ENCODE data around the gene CGNL1. TPM values are rescaled to one million over a fixed set of nuclear protein-coding genes. Genes with fewer than 3 reads are reported as not detected.
A peak's percentile ranks its signal among the peaks of the same experiment; 100 is the strongest.

CGNL1 gene
- polyA plus RNA-seq, 10 donors = 7.8 to 14.0 (median 9.1) TPM

DNA sequence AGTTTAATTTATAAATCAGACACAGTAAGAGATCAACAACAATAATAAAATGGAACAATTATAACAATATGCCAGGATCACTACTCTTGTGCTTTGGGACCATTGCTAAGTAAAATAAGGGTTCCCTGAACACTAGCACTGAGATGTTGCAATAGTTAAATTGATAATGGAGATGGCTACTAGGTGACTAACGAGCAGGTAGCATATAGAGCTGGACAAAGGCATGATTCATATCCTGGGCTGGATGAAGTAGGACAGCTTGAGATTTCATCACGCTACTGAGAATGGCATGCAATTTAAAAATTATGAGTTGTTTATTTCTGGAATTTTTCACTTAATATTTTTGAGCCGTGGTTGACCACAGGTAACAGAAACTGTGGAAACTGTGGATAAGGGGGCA, 194.7 kb downstream of the CGNL1 start:
- DNase-seq = no peak

DNA sequence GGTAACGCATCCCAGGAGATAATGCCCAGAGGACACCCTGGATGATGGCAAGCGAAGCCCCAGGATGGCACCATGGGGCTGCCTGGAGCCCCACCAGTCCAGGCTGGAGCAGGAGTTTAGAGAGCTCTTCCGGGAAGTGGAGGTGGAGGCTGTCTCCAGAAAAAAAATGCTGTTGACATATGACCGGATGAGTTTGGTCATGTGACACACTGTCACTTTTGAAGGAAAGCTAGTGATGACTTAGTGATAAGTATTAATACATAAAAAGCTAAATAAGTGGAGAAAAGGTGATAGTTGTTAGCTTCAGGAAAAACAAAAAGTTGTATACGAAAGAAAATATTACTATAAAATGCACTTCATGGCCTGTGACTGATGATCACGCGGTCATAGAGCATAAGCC, 195.4 kb downstream of the CGNL1 start:
- DNase-seq = no peak

DNA sequence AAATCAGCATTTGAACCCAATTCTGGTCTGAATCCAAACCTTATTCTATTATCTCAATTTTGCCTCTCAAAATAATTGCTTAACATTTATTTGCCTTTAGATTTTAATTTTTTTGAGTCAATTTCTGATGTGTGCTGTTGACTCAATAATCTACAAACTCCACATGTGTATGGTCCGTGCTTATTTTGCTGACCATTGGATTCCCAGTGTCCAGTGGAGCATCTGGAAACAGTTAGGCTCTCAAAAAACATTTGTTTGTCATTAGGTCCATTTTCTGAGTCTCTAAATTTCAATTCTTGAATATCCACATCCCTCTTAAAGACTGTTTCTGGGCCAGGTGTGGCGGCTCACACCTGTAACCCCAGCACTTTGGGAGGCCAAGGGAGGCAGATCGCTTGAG, 196.2 kb downstream of the CGNL1 start:
- peak in 2 of 3 donors; percentile 33 to 69 for DNase-seq

DNA sequence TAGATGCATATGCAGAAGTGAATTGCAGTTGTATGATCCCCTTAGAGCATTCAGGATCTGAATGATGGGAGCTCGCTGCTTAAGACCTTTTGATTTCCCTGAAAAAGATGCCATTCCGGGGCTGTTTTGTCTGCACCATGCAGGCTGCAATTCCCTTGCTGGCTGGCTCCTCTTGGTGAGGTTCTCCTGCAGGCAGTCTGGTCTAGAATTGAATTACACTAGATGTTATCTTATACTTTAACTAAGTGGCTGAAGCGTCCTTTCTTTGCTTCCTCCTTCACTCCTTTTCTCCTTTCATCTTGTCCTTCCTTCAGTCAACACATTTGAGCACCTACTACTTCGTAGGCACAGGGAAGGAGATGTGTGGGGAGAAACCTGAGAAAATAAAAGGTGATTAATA, 196.8 kb downstream of the CGNL1 start:
- DNase-seq = no peak

DNA sequence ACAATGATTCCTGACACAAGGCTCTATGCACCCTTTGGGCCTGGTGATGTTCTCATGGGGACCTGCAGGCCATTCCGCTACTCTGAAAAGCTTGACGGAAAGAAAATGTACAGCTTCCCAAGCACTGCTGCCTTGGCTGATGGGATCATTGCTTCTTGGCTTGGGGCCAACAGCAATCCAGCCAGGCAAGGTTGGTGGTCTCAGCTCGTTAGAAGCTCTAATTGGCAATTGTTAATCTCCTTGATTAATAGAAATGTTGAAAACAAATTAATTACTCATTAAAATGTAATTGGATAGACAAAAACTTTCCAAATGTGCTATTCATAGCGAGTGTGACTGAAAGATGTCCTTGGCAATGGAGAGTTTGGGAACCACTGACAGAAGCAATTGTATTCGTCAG, 199.1 kb downstream of the CGNL1 start:
- no peak for DNase-seq

DNA sequence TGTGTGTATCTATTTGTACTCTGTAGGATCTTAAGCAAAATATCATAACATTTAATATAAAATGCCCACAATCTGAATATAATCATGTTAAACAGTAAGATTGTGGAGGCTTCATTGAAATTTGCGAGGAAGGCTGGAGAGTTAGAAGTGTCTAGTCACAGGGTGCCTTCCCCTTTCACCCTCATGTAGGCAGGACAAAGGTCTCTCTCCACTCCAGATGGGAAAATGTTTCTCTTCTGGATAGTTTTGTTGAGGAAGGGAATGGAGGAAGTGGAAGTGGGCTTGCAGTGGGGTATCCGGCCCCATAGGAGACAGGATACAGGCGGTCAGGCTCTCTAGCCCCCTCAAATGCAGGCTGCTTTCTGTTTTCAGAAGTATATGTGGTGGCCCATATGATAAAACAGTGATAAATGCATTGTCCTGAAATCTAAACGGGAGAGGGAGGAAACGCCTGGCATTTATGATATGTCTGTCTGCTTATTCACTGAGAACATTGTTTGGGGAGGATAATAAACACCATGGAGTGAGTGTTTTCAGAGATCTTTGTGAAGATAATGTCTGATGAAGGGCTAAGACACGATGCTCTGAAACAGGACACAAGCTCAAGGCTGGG, 202.1 kb downstream of the CGNL1 start:
- DNase-seq = no peak

DNA sequence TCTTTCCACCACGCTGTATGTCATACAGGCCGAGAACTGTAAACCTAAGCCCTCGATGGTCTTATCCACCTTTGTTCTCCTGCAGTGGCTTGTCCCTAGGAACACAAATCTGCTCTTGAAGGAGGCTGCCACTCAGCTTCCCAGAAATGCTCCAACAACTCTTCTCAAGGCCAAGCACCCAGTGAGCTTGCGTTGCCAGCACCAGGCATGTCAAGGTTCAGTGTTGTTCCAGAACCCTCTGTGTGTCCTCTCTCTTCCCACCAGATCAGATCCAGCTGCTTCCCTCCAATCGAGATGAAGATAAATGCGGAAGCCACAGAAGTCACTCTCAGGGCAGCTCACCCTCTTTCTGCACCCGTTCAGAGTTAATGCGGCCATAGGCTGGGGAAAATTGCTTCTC, 204.1 kb downstream of the CGNL1 start:
- DNase-seq = no peak

DNA sequence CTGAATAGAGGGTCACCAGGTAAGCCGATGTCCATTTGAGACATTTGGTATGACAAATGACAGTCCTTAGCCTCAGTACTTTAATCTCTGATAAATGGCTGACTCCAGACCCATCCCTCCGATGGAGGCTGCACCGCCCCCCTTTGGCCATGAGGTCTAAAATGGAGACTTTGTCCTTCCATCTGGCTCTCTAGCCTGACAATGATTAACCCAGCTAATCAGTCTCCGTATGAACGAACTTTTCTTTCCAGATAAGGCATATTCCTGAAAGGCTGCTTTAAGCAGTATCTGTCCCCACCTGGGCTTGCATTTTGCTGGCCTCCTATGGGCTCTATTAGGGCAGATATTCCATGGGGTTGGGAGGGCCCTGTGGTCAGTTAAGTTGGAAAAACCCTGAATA, 204.6 kb downstream of the CGNL1 start:
- DNase-seq = no peak

DNA sequence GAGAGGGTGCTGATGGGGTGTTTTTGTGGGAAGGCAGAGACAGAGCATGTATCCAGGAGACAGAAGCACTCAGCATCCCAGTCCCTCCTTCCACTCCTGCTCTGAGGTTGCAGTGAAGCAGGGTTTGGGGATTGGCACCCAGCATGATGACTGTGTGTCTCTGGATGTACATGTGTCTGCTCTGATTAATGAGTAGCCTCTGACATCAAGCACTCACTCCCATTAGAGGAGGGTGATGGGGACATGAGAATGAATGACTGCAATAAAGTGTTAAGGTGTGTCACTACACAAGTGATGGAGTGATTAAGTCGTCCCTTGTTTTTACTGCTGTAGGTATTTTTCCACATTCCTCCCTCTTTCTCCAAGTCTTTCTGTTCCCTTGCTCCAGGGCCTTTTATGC, 205.8 kb downstream of the CGNL1 start:
- no peak for DNase-seq

DNA sequence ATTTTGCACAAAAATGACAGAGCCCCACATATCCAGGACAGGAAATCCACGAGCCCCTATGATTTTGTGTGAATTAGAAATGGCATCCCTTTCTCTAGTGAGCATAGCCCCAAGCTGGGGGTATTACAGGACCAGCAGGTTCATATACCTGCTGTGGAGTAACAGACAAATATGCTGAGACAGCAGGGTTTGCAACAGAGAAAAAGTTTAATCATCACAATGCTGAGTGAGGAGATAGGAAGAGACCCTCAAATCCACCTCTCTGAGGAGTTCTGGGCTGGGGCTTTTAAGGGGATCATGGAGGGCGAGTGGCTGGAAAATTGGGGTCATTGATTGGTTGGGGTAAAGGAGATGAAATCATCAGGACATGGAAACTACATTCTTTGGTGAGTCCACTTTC, 207.0 kb downstream of the CGNL1 start:
- no peak for DNase-seq

DNA sequence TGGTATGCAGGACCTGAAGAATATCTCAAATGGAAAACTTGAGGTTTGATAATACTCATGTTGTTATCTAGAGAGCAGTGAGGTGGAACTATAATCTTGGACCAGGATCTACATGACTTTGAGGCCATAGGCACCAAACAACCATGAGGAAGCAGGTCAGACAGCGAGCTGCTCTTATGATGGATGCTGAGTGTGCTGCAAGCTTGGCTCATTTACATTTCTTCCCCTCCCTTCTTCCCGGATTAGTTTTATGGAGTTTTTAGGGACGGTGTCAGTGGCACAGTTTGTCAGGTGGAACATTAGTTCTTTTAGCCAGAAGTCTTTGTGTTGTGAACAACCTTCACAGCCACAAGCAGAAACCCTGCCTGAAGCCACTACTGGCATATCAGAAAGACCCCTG, 207.4 kb downstream of the CGNL1 start:
- DNase-seq = no peak

DNA sequence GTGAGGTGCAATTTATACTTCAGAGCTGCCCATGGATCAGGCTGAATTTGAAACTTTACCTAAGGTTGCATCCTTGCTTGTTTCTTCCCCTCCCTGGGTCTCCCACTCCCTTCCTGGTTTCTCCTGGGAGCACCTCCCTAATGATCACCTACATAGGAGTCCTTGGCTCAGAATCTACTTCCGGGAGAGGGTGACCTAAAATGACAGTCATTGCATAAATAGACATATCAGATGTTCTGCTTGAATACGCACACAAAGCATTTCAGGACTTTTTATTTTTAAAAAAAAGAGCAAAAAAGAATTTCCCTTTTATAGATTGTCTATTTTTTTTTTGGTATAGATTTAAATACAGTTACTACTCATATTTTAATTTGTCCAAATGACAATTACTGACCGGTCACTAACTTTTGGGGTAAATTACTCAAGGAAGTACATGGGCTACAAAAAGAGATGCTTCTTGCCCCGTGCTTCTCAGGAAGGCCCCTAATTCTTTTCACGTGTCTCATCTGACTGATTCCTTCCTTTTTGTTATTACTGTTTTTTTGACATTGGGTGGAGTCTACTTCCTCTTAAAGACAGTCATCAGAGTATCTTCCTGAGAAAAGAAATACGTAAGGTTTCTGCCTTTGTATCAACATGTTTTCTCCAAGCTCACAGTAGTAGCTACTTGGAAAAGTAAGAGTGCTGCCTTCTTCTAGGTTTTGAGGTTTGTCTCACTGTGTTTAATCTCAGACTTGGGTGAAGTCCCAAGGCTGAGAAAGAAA, 210.5 kb downstream of the CGNL1 start:
- DNase-seq = no peak

DNA sequence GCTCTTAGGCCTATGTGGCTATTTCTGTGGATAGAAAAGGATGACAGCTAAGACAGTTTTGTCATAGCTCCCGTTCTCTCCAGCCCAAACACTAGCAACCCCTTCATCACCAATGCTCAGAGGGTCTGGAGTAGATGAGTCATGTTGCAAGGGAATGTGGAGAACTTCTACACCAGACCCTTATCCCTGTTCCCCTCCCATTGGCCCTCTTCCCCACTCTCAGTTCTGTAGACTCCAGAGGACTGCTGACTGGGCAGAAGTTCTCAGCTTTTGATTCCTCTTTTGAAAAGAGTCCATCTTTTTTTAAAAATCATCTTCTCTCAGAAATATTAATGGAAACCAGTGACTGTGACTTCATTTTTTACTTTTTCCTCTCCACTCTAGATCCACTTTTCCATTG, 213.0 kb downstream of the CGNL1 start:
- peak in 1 of 3 donors; percentile 70 for DNase-seq

DNA sequence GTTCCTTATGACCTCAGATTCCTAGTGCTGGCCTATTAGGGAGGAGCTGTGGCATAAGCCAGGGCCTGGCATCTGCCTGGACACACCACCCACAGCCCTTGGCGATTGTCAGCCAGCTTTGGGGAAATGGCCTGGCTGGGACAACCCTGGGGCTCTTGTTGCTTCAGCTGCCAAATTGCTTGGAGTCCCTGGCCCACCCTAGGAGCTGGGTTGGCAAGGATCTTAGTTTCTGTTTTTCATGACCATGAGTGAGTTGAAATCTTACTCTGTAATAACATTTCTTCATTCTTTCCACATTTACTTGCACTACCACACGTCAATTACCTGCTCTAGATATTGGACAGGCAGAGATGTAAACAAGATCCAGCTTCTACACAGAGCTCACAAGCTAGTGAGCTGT, 213.4 kb downstream of the CGNL1 start:
- DNase-seq = peak in 1 of 3 donors; percentile 63

DNA sequence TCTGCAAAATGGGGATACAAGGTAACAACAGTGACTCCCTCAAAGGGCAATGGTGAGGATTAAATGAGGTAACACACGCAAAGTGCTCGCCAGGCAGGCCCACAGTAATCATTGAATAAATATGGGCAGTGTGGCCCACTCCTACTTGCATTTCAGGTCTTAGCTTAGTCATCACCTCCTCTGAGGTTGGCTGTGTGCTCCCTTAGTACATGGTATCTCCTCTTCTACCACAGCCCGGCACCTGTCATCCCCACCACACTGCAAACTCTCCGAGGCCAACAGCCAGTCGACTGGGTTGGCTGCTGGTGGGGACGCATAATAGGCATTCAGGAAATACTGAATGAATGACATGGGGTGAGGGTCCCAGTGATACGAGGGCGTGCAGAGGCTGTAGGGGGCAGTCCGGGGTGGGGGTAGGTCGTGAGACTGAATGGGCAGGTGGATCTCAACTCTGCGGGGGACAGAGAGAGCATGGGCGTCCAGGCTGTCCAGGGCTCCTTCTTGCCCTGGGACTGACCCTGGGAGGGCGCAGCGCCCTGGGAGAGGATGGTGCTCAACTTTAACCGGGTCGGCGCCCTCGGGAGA, 215.0 kb downstream of the CGNL1 start:
- DNase-seq = no peak

DNA sequence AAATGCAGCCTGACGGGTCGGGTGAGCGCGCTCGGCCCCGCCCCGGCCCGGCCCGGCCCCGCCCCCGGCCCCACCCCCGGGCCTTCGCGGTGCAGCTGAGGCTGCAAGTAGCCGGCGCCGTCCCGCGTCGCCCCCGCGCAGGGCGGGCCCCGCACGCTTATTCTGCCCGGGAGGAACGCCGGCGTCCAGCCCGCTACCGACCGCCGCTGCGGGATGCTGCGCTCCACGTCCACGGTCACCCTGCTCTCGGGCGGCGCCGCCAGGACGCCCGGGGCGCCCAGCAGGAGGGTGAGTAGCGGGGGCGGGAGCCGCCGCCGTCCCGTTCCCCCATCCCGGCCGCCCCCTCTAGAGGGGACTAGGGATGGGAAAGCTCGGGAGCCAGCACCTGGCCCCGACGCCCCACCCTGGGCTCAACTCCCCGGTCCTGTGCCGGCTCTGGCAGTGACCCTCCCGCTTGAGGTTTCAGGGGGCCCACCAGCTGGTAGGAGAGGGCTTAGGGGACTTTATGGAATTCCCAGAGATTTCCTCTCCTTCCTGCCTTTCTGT, 215.6 kb downstream of the CGNL1 start, which contains the start of gene MYZAP:
Gene MYZAP (plus strand): TSS at position 83 of the 546 bp plus-strand sequence. CDS start 131 bp downstream, at position 214.
- DNase-seq = peak in 2 of 3 donors; percentile 32 to 64

DNA sequence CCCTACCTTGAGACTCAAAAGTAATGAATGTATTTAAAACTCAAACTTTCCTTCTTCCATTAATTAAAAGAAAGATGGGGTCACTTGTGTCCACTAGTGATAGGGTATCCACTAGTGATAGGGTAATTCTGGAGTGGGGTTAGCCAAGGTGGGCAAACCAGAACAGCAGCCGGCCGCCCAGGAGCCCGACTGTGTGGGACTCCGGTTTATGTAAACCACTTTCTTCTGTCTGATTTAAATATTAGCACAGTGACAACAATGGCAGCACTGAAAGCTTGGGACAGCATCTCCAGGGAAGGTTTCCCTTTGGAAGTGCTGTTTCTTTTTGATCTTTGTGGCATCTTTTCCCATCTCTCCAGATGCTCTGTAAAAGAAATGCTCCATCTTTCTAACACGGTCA, 216.1 kb downstream of the CGNL1 start:
- no peak for DNase-seq

DNA sequence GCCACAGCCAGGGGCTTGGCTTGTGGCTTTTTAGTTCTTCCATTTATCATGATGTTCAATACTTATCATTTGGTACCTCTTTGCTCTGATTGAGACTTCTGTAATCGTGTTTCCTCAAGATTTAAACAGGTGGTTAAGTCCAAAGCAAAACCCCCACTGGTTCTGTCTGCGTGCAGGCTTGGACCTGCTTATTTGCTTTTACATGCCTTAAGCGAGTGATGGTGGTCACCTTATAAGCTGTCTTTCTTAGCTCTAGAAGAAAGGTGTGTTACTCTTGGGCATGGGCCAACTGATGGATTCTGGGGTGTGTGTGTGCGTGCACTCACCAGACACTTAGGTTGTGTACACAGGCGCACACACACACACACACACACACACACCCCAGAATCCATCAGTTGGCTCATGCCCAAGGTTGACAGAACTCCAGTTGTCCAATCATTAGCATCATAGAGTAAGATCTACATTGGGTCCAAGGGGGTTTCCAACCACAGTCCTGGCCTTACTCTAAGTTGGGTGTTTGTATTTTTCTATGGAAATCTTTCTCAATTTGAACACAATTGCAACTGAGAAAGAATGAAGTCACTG, 216.6 kb downstream of the CGNL1 start:
- DNase-seq = no peak

DNA sequence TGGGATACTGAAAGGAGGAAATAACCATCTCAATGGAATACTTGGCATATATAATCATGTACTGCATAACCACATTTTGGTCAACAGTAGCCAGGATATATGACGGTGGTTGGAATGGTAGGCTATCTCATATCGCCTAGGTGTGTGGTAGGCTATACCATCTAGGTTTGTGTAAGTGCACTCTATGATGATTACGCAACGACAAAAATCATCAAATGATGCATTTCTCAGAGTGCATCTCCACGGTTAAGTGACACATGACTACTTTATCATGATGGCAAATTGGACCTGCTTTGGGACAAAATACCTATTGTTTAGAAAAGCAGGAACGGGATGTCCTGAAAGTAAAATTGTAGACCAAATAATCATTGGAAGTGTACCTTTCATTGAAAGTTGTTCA, 218.2 kb downstream of the CGNL1 start:
- no peak for DNase-seq

DNA sequence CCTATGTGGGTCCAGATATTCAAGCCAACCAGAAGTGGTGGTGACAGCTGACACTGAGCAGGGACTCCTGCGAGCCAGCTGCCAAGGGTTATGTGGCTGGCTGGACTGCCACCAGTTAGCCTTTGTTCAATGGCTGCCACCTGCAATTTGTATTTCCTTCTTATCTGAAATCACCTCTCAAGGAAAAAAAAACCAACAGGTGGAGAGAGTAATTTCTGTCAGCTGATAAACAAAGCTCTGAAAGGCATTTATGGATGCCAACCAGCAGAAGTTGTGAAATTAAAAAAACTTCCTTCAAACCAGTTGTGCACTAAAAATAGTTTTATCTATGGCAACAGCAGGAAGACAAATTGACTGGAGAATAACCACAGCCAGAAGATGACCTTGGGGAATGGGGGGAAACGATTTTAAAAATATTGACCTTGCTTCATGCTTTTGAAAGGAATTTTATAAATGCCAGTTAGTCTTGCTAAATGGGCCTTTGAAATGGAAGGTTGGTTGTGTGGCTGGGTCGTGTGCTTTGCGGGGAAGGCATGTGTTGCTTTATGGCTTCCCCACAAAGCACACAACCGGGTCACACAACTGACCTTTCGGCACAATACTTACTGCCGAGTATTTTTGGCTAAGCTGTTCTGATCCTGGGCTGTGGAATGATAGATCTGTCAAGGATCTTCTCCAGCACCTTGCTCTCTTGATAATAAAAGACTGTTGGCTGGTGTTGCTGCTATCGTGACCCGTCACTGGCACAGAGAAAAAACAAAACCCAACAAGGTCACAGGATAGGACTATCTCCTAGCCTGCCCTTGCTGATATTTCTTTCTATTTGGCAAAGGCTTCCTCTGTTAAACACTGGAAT, 218.9 kb downstream of the CGNL1 start:
- no peak for DNase-seq

DNA sequence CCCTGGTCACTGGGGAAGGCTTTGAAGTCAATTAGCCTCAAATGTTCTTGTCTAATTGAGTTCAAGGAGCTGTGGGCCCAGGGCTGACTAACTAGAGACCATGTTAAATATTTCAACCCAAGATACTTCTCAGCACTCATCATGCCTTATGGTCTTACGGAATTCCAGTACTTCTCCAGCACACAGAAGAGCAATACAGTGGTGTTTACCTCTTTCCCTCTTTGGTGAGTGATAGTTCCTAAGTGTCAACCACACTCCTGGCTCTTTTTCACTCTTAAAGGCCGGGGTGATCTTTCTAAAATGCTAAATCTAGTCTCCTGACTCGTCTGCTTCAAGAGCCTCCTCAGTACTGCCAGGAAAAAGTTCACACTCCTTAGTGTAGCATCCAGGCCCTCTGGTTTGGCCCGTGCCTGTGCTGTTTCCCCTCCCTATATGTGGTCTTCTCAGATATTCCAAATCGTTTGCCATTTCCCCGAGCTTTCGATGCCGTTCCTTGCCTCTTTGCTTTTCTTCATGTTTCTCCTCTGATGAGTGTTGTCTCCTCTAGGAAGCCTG, 220.1 kb downstream of the CGNL1 start:
- no peak for DNase-seq
